NCI-H2196 (cell line): ENCODE results near the gene MSANTD1.

Experiments used
- DNase-seq: peaks from one replicate; lab custom pipeline; 2025; ENCODE audit not compliant: unreplicated experiment; lab: John Stamatoyannopoulos, UW

The MSANTD1 gene

GRCh38 chr4:3215733-3216132 lies 33.2 kb upstream of the MSANTD1 start:
- DNase-seq, result no peak

GRCh38 chr4:3217266-3217665 lies 31.7 kb upstream of the MSANTD1 start:
- no peak for DNase-seq

- DNase-seq, result no peak
Observed at GRCh38 chr4:3217771-3218170, 31.2 kb upstream of the MSANTD1 start.

DNA sequence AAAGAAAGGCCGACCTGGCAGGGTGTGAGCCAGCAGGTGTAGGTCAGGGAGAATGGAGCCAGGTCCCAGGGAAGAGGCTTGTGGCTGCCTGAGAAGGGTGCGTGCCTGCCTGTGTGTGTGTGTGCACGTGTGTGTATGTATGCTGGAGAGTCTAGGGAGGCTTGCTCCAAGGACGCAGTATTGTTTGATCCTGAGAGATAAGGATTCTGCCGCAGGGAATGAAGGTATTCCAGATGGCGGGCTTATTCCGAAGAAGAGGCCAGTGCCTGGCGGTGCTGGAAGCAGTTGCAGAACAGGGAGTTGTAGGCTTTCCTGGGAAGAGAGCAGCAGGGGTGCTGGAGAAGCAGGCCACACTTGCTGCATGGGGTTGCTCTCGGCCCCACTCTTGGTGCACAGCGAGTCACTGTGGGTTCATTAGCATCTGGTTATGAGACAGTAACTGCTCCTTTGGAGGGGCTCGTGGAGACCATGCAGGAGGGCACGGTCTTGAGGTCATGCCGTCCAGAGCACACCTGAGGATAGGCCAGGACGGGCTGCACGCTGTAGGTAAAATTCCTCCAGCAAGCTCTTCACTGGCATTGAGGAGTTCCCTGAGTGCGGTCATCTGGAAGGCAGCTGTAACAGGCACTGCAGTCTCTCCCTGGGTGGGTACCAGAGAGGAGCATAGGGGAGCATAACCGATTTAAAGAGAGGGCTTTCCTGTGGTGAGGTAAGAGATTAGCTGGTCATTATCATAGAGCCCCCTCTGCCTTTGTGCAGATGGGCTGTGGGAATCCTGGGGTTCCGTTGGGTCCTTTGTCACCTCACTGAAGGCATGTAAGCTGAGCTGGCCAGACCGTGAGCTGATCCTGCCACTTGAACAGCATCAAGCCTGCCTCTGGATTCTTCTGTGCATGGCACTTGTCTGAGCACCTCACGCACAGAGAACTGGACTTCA lies 29.9 kb upstream of the MSANTD1 start:
- no peak for DNase-seq

DNA sequence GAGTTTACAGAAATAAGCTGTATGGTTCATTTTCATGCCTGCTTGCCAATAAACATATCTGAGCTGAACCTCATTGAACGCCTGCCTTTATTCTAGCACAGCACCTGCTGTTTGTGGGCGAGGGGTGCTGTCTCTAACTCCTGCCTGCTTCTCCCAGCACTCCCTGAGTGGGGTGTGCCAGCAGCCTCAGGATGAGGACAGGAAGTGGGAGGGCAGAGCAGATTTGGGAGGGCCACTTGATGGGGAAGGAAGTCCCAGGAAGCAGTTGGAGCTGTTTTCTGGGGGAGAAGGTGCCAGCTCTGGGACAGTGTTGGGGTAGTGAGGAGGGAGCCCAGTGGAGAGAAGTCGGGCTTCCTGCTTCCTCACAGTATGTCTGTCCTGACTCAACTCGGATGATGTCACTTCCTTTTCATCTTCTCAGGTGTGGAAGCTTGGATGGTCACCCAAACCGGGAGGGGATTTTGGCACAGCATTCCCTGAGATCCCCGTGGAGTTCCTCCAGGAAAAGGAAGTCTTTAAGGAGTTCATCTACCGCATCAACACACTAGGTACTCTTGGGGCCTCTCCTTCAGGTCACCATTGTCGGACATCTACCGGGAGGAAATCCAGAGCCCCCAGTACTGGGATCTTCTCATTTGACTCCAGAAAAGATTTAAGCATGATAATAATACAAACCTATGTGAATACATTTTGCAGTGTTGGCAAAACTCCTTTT lies 29.0 kb upstream of the MSANTD1 start:
- DNase-seq, result no peak

DNA sequence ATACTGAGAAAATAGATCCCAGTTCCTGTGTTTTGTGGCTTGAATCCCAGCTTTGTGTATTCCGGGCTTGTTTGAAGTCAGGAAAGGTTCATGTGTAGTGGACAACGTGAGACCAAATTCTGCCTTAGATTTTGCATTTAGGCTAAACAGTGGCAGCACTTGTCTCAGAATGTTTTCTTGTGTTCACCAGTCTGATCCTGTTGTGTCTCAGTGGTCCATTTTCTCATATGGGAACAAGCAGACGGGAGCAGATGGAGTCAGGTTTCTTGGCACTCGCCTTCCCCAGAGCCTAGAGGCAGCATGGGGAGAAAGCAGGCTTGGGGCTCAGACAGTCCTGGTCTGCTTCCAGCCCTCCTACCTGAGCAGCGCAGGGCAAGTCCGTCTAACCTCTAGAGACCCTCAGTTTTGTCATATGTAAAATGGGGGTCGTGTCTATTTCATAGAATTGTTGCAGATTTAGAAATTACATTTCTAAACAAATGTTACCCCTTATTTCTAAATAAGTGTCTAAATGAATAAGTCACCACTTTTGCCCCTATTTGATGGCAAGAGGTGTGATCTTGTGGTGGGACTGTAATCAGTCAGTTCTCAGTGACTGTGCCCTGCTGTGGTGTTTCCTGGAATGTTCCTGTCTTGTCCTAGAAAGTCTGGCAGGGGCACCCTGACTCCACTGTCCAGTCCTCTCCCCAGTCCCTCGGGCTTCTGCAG lies 28.3 kb upstream of the MSANTD1 start:
- no peak for DNase-seq

GRCh38 chr4:3221184-3221494 lies 27.8 kb upstream of the MSANTD1 start:
- no peak for DNase-seq

DNA sequence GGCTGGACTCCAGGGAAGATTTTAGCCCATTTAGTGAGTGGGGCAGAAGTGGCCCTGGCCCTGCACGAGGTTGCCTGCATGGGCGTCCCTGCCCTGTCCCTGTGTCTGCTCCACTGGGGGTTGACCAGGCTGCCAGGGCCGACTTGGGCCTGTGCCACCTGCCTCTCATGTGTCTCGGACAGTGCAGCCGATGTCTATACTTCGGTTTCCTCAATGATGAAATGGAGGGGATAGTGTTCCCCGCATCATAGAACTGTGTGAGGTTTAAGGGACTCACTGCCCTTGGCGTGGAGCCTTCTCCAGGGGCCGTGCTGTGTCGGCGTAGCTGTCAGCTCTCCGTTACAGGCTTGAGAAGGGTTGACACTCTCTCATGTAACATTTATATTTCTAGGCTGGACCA lies 27.0 kb upstream of the MSANTD1 start:
- no peak for DNase-seq

GRCh38 chr4:3223346-3223745 lies 25.6 kb upstream of the MSANTD1 start:
- no peak for DNase-seq

GRCh38 chr4:3223956-3224748 lies 24.8 kb upstream of the MSANTD1 start:
- DNase-seq, result no peak

- no peak for DNase-seq
Observed at GRCh38 chr4:3225071-3225850, 23.7 kb upstream of the MSANTD1 start.

DNA sequence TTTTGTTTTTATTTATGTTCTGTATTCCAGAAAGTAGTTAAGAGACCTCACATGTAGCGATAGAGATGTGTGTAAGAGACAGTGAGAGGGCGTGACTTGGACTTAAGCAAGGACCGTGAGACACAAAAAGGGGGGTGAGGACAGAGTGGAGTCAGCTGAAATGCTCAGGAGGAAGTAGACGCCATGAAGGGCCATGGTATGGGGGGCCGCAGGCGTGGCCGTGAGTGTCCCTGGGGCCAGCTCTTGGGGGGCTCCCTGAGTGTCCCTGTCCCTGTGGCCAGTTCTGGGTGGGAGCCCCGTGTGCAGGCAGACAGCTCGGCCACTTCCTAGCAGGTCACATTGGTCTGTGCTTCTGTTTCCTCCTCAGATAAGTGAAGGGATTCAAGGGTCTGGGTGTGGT lies 23.0 kb upstream of the MSANTD1 start:
- DNase-seq, result no peak

DNA sequence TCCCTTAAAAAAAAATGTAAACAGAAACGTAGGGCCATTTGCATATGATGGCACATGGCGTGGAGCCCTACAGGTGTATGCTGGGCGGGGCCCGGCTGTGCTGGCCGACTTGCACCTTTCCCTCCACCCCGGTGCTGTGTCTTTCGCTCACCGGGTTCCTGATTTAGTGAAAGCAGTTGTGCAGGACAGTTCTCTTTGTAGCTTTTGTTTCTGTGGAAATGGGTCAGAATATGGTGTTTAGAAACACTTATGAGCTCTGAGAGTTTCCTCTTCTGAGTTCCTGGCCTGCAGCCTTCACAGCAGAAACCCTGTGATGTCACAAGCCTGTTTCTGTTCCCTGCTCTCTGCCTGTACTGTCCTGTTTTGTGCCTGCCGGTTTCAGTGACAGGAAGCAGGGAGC lies 22.5 kb upstream of the MSANTD1 start:
- DNase-seq, result no peak

DNA sequence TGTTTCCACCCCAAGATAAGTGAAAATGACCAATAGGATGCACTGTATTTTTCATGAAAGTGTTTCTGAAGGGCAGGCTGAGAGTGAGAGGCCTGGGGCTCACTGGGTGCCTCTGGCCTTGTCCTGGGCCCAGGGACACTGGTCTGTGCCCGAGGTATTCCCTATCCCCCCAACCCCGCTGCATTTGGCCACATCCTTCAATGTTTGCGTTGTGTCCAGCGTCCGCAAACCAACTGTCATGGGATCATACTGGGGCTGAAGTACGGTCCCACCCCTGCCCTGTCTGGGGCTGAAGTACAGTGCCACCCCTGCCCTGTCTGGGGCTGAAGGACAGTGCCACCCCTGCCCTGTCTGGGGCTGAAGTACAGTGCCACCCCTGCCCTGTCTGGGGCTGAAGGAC lies 22.0 kb upstream of the MSANTD1 start:
- DNase-seq, result no peak

DNA sequence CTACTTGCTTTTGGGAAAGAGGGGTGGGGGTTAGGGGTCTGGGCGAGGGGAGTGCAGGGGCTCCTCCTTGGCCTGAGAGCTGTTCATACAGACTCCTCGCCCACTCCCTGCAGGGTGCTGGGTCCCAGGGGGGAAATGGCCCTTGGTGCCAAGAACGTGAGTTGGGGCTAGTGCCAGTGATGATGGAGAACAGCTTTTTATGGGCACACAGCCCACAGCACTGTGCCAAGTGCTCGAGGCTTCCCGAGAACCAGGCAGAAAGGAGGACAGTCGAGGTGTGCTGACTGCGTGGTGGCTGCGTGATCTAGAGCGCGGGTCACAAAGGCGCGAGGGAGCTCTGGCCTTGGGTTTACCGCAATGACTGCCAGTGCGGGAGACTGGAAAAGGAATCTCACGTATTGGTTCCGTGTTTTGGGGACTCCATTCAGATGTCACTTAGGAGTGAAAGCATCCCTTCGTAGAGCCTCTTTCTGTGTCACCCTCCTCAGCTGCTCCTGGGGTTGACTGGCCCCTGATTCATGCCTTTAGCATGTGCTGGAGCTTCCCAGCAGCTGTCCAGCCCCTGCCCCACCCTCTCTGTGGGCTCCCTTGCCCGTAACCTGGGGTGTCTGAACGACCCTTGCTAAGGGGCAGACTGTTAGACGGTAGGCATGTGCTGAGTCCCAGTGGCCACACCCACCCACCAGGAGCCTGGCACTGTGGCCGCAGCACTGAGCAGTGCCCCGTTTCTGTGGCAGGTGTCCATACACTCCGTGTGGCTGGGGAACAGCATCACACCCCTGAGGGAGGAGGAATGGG lies 20.9 kb upstream of the MSANTD1 start:
- no peak for DNase-seq

GRCh38 chr4:3228881-3229280 lies 20.1 kb upstream of the MSANTD1 start:
- no peak for DNase-seq

DNA sequence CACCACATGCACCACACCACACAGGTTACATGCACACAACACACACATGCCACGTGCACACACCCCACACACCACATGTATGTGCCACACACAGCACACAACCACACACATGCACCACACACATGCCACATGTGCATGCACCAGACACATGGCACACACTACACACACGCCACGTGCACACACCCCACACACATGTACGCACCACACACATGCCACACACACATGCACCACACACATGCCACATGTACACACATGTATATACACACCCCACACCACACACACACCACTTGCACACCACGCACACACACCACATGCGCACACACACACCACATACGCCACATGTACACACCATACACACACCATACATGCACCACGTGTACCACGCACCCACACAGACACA lies 19.6 kb upstream of the MSANTD1 start:
- DNase-seq, result no peak

DNA sequence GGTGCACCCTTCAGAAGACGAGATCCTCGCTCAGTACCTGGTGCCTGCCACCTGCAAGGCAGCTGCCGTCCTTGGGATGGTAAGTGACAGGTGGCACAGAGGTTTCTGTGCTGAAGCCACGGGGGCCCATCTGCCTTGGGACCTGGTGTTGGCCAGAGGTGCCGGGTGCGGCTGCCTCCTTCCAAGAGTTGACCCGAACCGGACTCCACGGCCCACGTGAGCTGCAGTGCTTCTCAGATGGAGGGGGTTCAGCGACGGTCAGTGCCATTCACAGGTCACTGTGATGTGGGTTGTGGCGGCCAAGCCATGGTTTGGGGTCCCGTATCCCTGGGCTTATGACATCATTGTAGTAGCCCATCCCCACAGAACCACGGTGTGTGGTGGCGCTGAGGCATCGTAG lies 19.0 kb upstream of the MSANTD1 start:
- DNase-seq, result no peak

- no peak for DNase-seq
Observed at GRCh38 chr4:3231471-3231870, 17.5 kb upstream of the MSANTD1 start.

- DNase-seq, result no peak
Observed at GRCh38 chr4:3232001-3232400, 17.0 kb upstream of the MSANTD1 start.
